ENCODE measurements around the gene DQX1.
"Not testable (repeated sequence)": the region's sequence is repeated elsewhere in the genome, so short reads cannot be mapped to it uniquely, and the experiment has no call there.

Gene DQX1

GRCh38 chr2:74525717-74526648 lies at the start of gene DQX1:
DQX1 (minus strand) TSS chr2:74526231; CDS start chr2:74525729, 502 bp downstream.
- DNase-seq = peak; percentile 56

- no peak for DNase-seq
These were observed 49.3 kb upstream of the DQX1 start for GRCh38 chr2:74575320-74575719.

GRCh38 chr2:74573747-74574562 lies 47.9 kb upstream of the DQX1 start:
- peak; percentile 42 for DNase-seq

- no peak for DNase-seq
These were observed 46.3 kb upstream of the DQX1 start for GRCh38 chr2:74572178-74572925.

GRCh38 chr2:74571058-74571457 lies 45.0 kb upstream of the DQX1 start:
- DNase-seq = no peak

GRCh38 chr2:74569686-74570085 lies 43.7 kb upstream of the DQX1 start:
- no peak for DNase-seq

- no peak for DNase-seq
These were observed 41.9 kb upstream of the DQX1 start for GRCh38 chr2:74567881-74568280.

- no peak for DNase-seq
These were observed 40.7 kb upstream of the DQX1 start for GRCh38 chr2:74566754-74567085.

- DNase-seq = no peak
These were observed 40.2 kb upstream of the DQX1 start for GRCh38 chr2:74566076-74566753.

- DNase-seq = no peak
These were observed 38.2 kb upstream of the DQX1 start for GRCh38 chr2:74564222-74564621.

GRCh38 chr2:74562126-74562775 lies 36.2 kb upstream of the DQX1 start:
- no peak for DNase-seq

GRCh38 chr2:74561022-74561421 lies 35.0 kb upstream of the DQX1 start:
- not testable (repeated sequence) for DNase-seq

- DNase-seq = no peak
These were observed 34.6 kb upstream of the DQX1 start for GRCh38 chr2:74560591-74560990.

- DNase-seq = no peak
These were observed 33.9 kb upstream of the DQX1 start for GRCh38 chr2:74559912-74560311.

- DNase-seq = no peak
These were observed 32.5 kb upstream of the DQX1 start for GRCh38 chr2:74558284-74559230.

- no peak for DNase-seq
These were observed 30.9 kb upstream of the DQX1 start for GRCh38 chr2:74556831-74557370.

GRCh38 chr2:74556159-74556558 lies 30.1 kb upstream of the DQX1 start:
- DNase-seq = no peak

- no peak for DNase-seq
These were observed 29.6 kb upstream of the DQX1 start for GRCh38 chr2:74555610-74556103.

- DNase-seq = peak; percentile 45
These were observed 28.9 kb upstream of the DQX1 start for GRCh38 chr2:74554820-74555531.

Data from CD4-positive, alpha-beta T cell treated with Interleukin-21 for 1 hour (primary cell).